ENCODE results near the gene ABHD2.

DNA sequence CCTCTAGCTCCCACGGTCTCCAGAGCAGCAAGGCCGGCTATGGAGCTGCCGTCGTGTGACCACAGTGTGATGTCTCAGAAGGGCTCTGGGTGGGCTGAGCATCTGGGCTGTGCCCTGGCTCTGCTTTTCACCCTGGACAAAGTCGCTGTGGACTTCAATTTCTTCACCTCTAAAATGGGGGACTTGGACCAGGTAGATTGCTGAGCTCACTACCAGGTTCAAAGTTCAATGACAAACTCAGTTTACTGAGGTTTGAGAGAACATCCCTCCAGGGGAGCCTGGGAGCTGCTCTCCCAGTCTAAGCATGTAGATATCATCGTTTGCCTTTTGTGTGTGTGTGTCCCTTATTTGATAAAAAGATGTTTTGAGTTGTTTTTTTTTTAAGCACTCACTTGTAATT lies 108.0 kb downstream of the ABHD2 start:
- TF ChIP-seq EZH2 (IDR thresholded peaks at IDR 0.05; ENCODE audit: borderline replicate concordance, low read length) (no peak), CTCF (IDR thresholded peaks at IDR 0.05; ENCODE audit: low read length) (no peak)

All from OCI-LY1 (cell line).